HS-27A (cell line): ENCODE data around the gene MED1.
"Not testable (repeated sequence)": the region's sequence is repeated elsewhere in the genome, so short reads cannot be mapped to it uniquely, and the experiment has no call there.

Source experiments
- DNase-seq: peaks from one replicate; pipeline ENCODE4 v3.0.0-alpha.2; 2012; ENCODE audit warnings: low read depth, missing footprints

The MED1 gene

GRCh38 chr17:39439868-39440267, 11.2 kb downstream of the MED1 start:
- DNase-seq, result not testable (repeated sequence)

- DNase-seq, result no peak
Observed at GRCh38 chr17:39429600-39429999, 21.5 kb downstream of the MED1 start.

GRCh38 chr17:39416141-39416540, 34.9 kb downstream of the MED1 start:
- no peak for DNase-seq

GRCh38 chr17:39410279-39410678, 40.8 kb downstream of the MED1 start:
- no peak for DNase-seq

- no peak for DNase-seq
Observed at GRCh38 chr17:39408360-39408759, 42.7 kb downstream of the MED1 start.

- no peak for DNase-seq
Observed at GRCh38 chr17:39406951-39407350, 44.1 kb downstream of the MED1 start.

- no peak for DNase-seq
Observed at GRCh38 chr17:39405436-39405835, 45.6 kb downstream of the MED1 start.

- no peak for DNase-seq
Observed at GRCh38 chr17:39404542-39405378, 46.3 kb downstream of the MED1 start.

GRCh38 chr17:39402890-39403605, 48.0 kb downstream of the MED1 start:
- DNase-seq, result no peak

GRCh38 chr17:39402244-39402889, 48.7 kb downstream of the MED1 start:
- DNase-seq, result peak; percentile 66

GRCh38 chr17:39401412-39402243, 49.4 kb downstream of the MED1 start, which contains the start of gene FBXL20:
Gene FBXL20, minus strand, starts transcription at chr17:39401626. Its CDS starts 224 bp downstream, at chr17:39401402.
- no peak for DNase-seq

- no peak for DNase-seq
Observed at GRCh38 chr17:39400547-39401411, 50.3 kb downstream of the MED1 start.

GRCh38 chr17:39399791-39400190, 51.3 kb downstream of the MED1 start:
- DNase-seq, result no peak

- DNase-seq, result no peak
Observed at GRCh38 chr17:39393736-39394135, 57.3 kb downstream of the MED1 start.

GRCh38 chr17:39391448-39391847, 59.6 kb downstream of the MED1 start:
- DNase-seq, result no peak

- no peak for DNase-seq
Observed at GRCh38 chr17:39385040-39385439, 66.0 kb downstream of the MED1 start.

GRCh38 chr17:39380144-39380543, 70.9 kb downstream of the MED1 start:
- DNase-seq, result no peak

- no peak for DNase-seq
Observed at GRCh38 chr17:39376434-39376833, 74.6 kb downstream of the MED1 start.

- DNase-seq, result not testable (repeated sequence)
Observed at GRCh38 chr17:39367805-39368204, 83.3 kb downstream of the MED1 start.

GRCh38 chr17:39365872-39366271, 85.2 kb downstream of the MED1 start:
- DNase-seq, result no peak

GRCh38 chr17:39365242-39365641, 85.8 kb downstream of the MED1 start:
- no peak for DNase-seq
